Inferior parietal cortex (tissue), 1 donor: Measurements from ENCODE around the gene UBALD1.
"Not testable (repeated sequence)": the region's sequence is repeated elsewhere in the genome, so short reads cannot be mapped to it uniquely, and the experiment has no call there.

Experiments
- DNase-seq: peaks from one replicate; pipeline ENCODE4 v3.0.0-alpha.2; 2016; ENCODE audit errors: extremely low spot score

The UBALD1 gene

GRCh38 chr16:4614571-4615383 is at the start of gene UBALD1:
UBALD1 (minus strand) TSS chr16:4614888; CDS start chr16:4614797, 91 bp downstream.
- DNase-seq, result peak; percentile 84

GRCh38 chr16:4663777-4664465 is 49.2 kb upstream of the UBALD1 start:
- DNase-seq, result no peak

- DNase-seq, result no peak
Measured at GRCh38 chr16:4663465-4663776, 48.7 kb upstream of the UBALD1 start.

GRCh38 chr16:4661661-4662060 is 47.0 kb upstream of the UBALD1 start:
- no peak for DNase-seq

- DNase-seq, result peak; percentile 45
Measured at GRCh38 chr16:4660454-4661007, 45.8 kb upstream of the UBALD1 start.

- DNase-seq, result no peak
Measured at GRCh38 chr16:4659363-4660353, 45.0 kb upstream of the UBALD1 start.

- DNase-seq, result no peak
Measured at GRCh38 chr16:4656695-4657686, 42.3 kb upstream of the UBALD1 start.

- DNase-seq, result no peak
Measured at GRCh38 chr16:4656221-4656620, 41.5 kb upstream of the UBALD1 start.

GRCh38 chr16:4655801-4656200 is 41.1 kb upstream of the UBALD1 start:
- no peak for DNase-seq

- no peak for DNase-seq
Measured at GRCh38 chr16:4654964-4655590, 40.4 kb upstream of the UBALD1 start.

GRCh38 chr16:4654011-4654963 is 39.6 kb upstream of the UBALD1 start:
- no peak for DNase-seq

GRCh38 chr16:4652561-4652960 is 37.9 kb upstream of the UBALD1 start:
- no peak for DNase-seq

- no peak for DNase-seq
Measured at GRCh38 chr16:4651827-4652226, 37.1 kb upstream of the UBALD1 start.

- not testable (repeated sequence) for DNase-seq
Measured at GRCh38 chr16:4650443-4651074, 35.9 kb upstream of the UBALD1 start.

GRCh38 chr16:4649744-4650442 is 35.2 kb upstream of the UBALD1 start:
- DNase-seq, result no peak

GRCh38 chr16:4648917-4649316 is 34.2 kb upstream of the UBALD1 start:
- DNase-seq, result no peak

GRCh38 chr16:4647644-4647980 is 32.9 kb upstream of the UBALD1 start:
- DNase-seq, result no peak
